Adrenal gland (tissue), 5 donors: Measurements from ENCODE around the gene ANTKMT.
"Not testable (repeated sequence)": the region's sequence is repeated elsewhere in the genome, so short reads cannot be mapped to it uniquely, and the experiment has no call there.

Experiments used
- CTCF ChIP-seq, 6 experiments: fragments of 450-650 bp in 4 of 6; fragments of 200-600 bp in 2 of 6; sonication (generic) in 1 of 6; IDR thresholded peaks; 1 replicate in 5 of 6; 2 replicates in 1 of 6; pipeline versions ENCODE4 v1.5.1 to v1.8.0; 2016 to 2021; ENCODE audit warnings: antibody characterized with exemption in 6 of 6, mild to moderate bottlenecking in 2 of 6, moderate library complexity in 1 of 6
- POLR2A ChIP-seq, 2 donors: fragments of 450-650 bp; IDR thresholded peaks; one replicate each; pipeline ENCODE4 v1.6.1; 2017; ENCODE audit warnings: antibody characterized with exemption in 2 of 2, mild to moderate bottlenecking in 2 of 2, moderate library complexity in 1 of 2
- donor health status: DM: no; HTN: no; CAD: no.

- TF ChIP-seq CTCF, POLR2A (IDR thresholded peaks at IDR 0.05): not testable (repeated sequence)
Measured at GRCh38 chr16:691242-691641, 29.7 kb upstream of the ANTKMT start.
